GM18526 (cell line): ENCODE results near the gene PLSCR2.

Source experiments
- POLR2A ChIP-seq: IDR thresholded peaks from 3 replicates; pipeline ENCODE4 v1.6.1; 2011; ENCODE audit not compliant: insufficient read length; ENCODE audit errors: extremely low read depth

Gene PLSCR2

DNA sequence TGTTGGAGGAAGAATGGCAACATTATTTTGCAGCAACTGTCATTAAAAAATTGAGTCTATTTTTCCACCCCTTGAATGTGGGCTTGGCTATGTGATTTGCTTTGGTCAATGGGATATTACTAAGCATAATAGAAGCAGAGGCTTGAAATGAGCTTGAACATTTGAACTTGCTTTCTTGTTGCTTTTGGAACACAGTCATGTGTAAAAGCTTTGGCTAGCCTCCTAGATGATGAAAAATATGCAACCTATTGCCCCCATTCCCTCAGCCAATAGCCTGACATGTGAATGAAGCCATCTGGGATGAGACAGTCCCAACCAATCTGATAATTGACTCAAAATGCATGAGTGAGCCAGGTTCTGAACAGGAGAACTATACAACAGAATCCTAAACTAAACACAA, 78.4 kb downstream of the PLSCR2 start:
- TF ChIP-seq POLR2A: no peak

DNA sequence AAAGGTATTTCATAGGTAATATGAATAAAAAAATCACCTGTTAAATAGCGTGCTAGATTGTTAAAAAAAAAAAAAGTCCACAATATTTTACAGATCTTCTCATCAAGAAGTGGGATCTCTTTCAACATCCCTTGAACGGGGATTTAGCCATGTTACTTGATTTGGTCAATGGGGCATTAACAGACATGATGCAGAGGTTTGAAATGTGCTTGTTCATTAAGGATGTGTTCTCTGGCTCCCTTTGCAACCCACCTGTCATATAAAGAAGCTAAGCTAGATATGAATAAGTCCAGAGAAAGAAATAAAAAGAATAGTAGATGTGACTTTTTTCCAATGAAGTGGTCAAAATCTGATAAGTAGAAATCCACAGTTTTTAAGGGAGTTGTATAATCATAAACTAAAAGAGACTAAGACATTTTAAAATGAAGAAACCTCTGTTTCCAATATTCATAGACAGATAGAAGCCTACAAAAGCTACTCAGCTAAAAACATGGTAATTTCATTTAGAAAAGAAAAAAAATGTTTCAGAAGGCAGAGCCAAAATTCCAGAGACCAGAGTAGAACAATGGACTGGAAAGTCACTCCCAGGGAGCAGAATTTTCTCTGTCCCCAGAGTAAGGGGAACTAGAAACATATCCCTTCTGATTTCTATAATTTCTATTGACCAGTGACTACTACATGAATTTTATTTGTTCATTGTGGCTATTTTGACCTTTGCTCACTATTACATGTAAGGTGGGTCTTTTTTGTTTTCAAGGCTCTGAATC, 79.2 kb downstream of the PLSCR2 start:
- TF ChIP-seq POLR2A: no peak

DNA sequence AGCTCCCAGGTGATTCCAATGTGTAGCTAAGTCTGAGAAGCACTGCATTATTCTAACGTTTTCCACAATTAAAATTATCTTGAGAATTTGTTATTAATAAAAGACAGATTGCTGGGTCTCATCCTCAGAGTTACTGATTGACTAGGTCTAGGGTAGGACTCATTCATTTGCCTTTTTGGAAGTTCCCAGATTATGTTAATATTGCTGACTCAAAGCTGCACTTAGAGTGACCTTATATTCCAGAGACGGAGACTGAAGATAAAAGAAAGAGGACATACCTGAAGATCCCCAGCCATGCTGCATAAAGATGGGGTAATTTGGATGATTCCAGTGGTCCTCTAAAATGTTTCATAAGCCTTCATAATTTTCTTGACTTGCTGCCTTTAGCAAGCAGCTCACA, 81.8 kb downstream of the PLSCR2 start:
- no peak for TF ChIP-seq POLR2A

DNA sequence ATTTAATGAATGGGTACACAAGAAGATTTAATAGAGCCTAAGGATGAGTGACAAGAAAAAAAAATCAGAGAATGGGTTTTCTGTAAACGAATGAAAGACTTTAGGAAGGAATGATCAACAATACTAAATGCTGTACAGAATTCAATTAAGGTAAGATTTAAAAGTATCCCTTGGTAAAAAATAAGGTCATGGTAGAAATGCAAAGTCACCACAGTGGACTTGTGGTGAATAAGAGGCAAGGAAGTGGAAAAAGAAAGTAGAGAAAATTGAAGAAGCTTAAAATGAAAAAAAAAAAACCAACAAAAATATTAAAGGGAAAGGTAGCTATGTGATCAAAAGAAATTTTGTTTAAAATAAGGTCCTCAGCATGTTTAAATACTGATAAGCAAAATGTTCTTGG, 82.4 kb downstream of the PLSCR2 start:
- no peak for TF ChIP-seq POLR2A

DNA sequence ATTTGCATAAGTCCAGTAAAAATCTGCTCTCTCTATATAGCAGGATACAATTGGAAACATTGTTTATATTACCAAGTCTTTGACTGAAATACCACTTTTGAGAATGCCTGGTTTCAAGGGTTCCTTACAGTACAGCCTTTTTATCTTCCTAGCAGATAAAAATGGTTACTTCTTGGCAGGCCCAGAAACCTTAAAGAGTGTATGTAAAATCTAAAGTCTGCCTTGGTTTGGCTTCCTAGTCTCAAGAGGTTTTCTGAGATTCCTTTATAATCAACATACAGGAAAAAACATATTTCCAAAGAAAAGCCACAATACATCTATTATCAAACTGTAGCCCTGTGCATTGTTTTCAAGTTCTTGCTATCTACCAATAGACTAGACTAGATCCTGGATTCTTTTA, 84.6 kb downstream of the PLSCR2 start:
- TF ChIP-seq POLR2A: no peak
